GM18873 (cell line): Measurements from ENCODE around the gene OR51B2.
A peak's percentile ranks its signal among the peaks of the same experiment; 100 is the strongest.
"Not testable (repeated sequence)": the region's sequence is repeated elsewhere in the genome, so short reads cannot be mapped to it uniquely, and the experiment has no call there.

Experiments used
- ATAC-seq: cut with Tn5 transposase; IDR thresholded peaks from one replicate; pipeline ENCODE4 v1.9.1; 2021; ENCODE audit warnings: mild to moderate bottlenecking, moderate library complexity, moderate number of reproducible peaks; ENCODE audit not compliant: unreplicated experiment, low FRiP score

The OR51B2 gene, protein sequence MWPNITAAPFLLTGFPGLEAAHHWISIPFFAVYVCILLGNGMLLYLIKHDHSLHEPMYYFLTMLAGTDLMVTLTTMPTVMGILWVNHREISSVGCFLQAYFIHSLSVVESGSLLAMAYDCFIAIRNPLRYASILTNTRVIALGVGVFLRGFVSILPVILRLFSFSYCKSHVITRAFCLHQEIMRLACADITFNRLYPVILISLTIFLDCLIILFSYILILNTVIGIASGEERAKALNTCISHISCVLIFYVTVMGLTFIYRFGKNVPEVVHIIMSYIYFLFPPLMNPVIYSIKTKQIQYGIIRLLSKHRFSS

DNA sequence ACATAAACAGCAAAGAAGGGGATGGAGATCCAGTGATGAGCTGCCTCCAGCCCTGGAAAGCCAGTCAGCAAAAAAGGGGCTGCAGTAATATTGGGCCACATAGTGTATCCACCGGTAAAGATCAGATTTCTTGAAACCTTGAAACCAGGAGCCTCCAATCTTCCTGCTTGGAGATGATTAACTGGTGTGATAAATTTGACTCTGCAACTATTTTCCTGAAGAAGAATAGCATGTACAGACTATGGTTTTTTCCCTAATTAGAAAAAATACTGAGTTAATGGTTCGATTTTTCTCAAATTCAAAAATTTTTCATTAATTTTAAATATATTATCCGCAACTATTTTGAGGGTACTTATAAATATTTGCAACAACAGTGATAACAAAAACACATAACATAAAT lies at the start of gene OR51B2:
Gene OR51B2, minus strand, starts transcription at position 101 of the 400 bp plus-strand sequence. Its CDS starts 0 bp downstream, at position 101.
- no peak for ATAC-seq

DNA sequence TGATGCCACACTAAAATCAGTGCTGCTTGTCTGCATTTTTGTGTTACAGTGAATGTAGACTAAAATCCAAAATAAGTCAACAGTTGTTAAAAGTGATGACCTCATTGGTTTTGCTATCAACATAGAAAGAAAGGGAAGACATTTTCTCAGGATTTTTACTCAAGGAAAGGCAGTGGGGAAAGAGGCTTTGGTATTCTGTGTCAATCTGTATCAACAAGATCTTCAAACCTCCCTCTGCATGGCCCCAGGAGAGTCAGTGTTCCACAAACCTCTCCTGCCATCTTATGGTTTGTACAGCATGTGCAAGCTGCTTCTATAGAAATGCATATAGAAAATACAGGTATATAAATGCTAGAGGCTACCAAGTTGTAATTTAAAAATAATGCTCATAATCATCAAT lies 45.7 kb upstream of the OR51B2 start:
- ATAC-seq: no peak

DNA sequence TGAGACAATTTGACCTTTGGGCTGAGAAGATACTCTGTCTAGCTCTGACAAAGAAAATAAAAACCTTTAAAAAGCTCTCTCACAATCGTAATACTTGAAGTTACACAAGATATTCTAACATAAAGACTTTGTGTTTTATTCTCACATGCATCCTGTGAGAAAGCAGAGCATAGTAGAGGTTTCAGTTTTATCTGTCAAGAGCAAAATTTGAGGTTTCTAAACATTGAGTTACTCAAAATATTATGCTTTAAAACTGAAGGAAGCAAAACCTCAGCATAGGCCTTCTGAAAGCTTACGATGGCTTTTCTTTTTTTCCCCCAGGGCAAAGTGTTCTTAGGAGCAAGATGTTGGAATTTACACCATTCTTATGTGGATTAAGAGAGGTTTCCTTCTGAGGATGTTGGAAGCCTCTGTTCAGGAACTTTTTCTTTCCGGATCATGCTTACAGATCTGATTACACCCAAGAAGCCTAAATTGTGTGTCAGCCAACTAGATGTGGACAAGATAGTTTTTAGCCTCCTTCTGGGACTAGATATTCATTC lies 44.5 kb upstream of the OR51B2 start:
- no peak for ATAC-seq

DNA sequence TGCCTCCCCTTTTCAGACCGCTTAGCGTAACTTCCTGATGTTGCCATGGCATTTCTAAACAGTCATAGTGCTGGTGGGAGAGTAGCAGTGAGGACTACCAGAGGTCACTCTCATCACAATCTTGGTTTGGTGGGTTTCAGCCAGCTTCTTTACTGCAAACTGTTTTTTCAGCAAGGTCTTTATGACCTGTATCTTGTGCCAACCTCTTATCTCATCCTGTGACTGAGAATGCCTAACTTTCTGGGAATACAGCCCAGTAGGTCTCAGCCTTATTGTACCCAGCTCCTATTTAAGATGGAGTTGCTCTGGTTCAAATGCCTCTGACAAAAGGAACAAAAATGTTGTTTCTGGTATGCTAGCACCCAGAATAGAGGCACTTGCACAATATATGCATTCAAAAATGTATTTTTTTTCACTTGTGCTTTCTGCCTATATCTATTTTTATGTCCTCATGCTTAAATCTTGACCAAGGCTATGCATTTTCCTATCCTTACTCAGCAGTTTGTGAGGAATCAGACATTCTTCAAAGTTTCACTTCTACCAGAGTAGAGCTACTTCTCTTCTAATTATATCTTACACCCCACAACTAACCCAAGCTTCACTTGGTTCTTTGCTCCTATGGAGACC lies 43.5 kb upstream of the OR51B2 start:
- ATAC-seq: no peak

DNA sequence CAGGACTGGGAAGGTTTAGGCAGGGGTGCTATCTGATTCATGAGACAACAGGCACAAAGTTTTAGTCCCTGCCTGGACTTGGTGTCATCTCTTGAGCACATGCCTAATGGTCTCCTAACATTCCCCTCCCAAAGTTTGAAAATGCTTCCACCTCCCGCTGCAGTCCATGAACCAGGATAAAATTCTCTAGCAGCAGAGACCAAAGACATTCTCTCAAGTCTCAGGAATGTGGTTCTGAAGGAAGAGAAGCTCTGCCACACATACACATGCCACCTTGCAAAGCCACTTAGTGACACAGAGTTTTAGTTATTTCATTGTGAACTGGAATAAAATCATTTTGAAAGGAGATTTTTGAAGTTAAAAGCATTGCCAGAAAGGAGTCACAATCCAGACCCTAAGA lies 42.8 kb upstream of the OR51B2 start:
- ATAC-seq: no peak

DNA sequence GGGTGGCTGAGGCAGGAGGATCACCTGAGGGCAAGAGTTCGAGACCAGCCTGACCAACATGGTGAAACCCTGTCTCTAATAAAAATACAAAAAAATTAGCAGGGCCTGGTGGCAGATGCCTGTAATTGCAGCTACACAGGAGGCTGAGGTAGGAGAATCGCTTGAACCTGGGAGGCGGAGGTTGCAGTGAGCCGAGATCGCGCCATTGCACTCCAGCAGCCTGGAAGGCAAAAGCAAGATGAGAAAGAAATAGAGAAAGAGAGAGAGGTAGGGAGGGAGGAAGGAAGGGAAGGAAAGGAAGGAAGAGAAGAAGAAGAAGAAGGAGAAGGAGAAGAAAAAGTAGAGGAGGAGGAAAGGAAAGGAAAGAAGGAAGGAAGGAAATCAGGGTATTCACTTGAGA lies 42.3 kb upstream of the OR51B2 start:
- ATAC-seq: not testable (repeated sequence)

DNA sequence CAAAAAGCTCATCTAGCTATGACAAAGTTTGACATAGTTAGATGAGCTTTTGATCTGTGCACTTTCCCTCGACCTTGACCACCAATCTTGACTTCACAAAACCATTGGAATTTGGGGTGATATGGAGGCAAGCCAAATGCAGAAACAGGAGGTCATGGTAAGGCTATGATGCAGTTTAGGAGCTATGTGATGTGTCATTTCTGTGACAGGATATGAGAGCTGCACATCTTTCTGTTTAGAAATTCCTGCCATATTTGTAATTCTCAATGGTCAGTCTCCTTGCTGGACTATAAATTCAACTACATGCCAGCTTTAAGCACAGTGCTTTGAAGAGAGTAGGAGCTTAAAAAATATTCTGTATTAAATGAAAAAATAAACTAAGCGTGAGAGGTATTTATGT lies 40.1 kb upstream of the OR51B2 start:
- ATAC-seq: no peak

DNA sequence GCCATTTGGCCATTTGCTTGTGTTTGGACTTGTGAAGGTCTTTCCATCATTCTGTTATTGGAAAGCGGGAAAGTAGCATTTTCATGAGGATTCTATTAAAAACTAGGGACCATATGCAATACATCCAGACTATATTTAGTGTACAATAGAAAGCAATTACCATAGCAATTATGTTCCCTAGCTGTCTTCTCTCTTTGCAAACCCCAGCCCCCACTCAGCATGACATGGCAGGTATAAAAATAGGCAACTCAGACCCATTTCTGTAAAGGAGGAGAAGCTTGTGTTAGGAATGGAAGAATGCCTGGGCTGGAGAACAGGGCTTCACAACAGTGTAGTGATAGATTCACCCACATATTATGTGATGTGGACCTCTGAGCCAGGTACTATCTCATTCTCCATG lies 39.6 kb upstream of the OR51B2 start:
- ATAC-seq: no peak

DNA sequence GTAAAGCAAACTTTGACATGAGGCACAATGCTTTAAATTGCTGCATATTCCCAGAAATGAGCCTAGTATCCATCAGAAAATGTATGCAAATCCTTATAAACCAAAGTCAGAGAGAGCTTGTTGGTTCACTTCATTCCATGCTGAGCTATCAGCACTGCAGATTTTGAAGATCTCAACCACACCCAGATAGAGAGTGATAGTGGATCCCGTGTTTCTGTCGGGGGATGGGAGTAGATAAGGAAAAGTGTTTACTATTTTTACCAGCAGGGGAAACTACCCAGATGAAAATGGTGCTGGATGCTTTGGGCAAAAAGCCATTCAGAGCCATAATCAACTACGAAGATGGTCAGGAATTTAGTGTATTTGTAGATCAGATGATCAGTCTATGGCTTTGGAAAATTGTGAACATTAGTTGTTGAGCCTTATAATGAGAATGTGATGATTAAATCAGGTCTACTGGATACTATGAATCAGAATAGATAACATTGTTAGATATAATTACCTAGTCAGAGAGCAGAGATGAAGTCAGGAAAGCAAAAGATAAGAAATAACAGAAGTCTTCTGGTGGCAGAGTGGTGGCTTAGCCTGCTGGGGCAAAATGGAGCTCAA lies 38.0 kb upstream of the OR51B2 start:
- no peak for ATAC-seq

DNA sequence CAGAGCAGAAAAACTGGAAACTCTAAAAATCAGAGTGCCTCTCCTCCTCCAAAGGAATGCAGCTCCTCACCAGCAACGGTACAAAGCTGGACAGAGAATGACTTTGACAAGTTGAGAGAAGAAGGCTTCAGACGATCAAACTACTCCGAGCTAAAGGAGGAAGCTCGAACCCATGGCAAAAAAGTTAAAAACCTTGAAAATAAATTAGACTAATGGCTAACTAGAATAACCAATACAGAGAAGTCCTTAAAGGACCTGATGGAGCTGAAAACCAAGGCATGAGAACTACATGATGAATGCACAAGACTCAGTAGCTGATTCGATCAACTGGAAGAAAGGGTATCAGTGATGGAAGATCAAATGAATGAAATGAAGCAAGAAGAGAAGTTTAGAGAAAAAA lies 31.9 kb upstream of the OR51B2 start:
- ATAC-seq: not testable (repeated sequence)

DNA sequence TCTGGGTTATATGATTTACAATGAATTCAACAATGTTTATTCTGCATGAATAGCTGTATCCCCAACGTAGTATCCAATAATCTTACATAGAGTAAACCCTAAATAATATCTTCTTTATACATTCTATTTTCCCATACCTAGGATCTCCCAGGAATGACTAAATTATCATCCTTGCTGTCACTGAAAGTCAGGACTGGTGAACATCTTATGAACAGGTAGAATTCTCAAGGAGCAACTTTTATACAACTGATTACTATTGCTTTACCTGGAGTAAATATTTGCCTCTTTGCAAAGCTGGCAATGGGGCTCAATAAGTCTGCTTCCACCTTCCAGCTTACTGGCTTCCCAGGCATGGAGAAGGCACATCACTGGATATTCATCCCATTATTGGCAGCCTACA lies 27.1 kb upstream of the OR51B2 start, which contains the start of gene OR51B6:
Gene OR51B6, plus strand, starts transcription at position 301 of the 400 bp plus-strand sequence. Its CDS starts 0 bp downstream, at position 301.
- ATAC-seq: no peak

DNA sequence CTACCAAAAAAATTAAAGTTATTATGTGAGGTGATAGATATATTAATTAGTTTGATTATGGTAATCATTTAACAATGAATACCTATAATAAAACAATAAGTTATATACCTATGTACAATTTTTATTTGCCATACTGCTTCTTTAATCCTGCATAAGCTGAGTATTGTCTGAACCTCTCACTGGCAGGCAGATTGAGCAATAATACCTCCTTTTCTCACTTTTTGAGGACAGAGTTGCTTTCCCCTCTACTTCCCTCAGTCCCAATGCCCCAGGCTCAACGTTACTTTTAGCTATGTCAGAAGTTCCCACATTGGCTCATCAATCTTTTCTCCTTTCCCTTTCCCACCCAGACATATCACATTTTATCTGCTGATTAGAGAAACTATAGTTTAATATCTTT lies 25.5 kb upstream of the OR51B2 start:
- ATAC-seq: no peak

DNA sequence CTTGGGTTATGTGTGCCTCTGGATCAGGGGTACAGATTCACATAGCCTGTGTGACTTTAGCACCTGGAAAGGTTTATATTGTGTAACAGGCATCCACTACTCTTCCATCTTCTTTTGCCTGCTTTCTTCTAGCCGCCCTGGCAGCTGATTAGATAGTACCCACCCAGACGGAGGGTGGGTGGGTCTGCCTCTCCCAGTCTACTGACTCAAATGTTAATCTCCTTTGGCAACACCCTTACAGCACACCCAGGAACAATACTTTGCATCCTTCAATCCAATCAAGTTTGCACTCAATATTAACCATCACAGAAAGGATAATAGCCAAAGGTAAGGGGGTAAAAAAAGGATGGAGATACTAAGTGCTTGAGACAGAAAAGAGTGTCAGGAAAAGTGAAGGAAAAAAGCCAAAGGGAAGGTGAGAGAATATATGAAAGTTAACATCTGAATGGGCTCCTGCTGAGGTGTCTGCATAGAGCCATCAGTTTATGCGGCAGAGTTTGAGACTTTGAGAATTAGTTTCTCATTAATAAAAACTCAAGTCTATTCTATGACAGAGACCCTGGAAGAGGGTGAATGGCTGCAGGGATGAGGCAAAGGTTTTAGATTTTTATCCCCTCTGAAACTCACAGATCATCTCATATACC lies 24.6 kb upstream of the OR51B2 start:
- no peak for ATAC-seq

DNA sequence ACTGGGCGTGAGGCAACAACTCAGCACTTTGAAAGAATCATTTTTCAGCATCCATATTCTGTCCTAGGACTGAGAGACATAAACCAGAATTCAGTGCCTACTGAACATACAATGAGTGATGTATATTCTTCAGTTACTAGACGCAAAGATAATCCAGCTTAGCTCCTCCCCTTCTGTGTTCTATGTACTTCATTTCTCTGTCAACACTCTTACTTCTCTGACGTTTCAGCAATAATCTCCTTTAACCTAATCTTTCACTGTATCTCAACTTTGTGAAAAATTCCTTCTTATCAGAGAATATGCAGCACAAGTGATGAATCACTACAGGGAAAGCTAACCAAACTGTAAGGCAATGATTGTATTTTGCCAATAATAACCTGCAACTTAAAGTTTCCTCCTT lies 21.7 kb upstream of the OR51B2 start:
- ATAC-seq: no peak

DNA sequence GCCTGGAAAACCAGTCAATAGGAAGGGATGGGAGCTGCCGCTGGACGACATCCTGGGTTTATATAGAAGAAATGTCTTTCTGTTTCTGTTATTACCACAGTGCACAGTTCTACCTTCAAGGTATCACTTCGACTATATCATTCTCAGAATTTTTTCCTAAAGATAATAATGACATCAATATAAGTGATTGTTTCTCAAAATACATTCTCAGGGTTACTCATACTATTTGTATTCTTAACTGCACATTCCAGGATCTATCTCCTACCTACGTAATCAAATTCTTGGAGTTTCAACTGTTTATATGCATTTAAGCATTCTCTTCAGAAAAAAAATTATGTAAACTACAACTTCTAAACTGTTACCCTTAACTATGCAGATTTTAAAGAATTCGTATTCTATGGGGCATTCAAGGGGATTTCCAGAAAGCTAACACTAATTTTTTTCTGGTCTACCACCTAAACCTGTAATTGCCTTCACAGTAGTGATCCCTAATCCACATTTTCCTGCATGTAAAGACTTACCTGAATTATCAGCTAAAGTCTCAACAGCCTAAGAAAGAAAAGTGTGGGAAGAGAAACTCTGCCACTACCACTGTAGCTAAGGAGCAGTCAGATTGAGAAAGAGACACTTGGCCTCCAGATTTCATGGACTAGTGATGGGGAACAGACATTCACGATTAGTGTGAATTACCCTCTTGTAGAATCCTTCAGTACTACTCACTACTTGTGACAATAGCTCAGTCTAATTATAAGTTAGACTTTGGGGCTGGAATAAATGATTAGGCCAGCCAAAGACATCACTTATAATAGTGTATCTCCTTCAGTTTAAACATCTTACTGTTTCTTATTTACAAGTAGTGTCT lies 19.6 kb upstream of the OR51B2 start, which contains the start of gene OR51B5:
Gene OR51B5, minus strand, starts transcription at position 51 of the 862 bp plus-strand sequence. Its CDS starts 0 bp downstream, at position 51.
- no peak for ATAC-seq

DNA sequence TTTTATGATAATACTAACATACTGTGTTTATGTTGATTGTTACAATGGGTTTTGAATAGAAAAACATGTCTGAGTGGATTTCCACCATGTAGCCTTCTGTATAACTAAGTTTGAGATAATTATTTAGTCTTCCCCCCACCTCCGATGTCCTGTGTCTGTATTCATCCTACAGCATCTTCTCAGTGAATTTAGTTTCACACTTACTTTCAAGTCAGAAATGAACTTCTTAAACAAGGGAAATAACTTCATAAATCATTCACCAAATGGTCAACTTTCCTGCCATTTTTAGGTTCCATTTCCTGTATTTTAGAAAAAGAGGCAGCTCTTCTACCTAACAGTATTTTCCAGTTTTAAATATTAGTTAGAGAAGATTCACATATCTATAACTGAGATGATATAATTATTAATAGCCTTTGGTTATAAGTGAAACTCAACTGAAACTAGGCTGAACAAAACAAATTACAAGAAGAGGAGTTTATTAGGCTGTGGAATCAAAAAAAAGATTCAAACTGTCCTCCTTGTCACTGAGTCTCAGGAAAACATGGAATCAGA lies 15.8 kb upstream of the OR51B2 start:
- ATAC-seq: peak; percentile 76

DNA sequence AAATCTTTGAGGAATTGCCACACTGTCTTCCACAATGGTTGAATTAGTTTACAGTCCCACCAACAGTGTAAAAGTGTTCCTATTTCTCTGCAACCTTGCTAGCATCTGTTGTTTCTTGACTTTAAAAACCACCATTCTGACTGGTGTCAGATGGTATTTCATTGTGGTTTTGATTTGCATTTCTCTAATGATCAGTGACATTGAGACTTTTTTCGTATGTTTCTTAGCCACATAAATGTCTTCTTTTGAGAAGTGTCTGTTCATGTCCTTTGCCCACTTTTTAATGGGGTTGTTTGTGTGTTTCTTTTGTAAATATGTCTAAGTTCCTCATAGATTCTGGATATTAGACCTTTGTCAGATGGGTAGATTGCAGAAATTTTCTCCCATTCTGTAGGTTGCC lies 13.2 kb upstream of the OR51B2 start:
- not testable (repeated sequence) for ATAC-seq

DNA sequence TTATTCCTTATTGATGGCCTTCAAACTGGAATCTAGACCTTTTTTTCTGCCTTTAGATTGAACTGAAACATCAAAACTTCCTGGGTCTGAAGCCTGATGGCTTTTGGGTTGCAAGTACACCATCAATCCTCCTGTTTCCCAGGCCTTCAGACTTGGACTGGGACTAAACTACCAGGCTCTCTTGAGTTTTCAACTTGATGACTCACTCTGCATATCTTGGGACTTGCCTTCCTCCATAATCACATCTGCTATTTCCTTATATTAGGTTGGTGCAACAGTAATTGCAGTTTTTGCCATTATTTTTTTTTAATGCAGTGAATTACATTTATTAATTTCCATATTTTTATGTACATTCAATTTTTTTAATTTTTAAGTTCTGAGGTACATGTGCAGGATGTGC lies 12.2 kb upstream of the OR51B2 start:
- ATAC-seq: no peak

DNA sequence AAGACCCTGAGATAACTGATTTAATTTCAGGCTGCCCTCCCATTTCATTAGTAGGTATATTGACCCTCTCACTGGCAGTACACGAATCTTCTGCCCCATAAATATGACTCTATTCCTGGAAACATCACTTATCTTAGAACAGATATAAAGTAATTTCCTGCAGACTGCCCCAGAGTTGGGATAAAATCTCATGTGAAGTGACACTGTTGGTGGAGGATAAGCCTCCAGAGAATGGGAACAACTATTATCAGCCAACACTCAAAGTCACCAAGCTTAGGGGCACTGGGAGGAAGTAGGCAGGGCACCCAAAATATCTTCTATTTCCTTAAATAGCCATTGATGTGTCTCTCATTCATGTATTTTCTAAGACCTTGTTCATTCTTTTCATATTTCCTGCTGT lies 11.1 kb upstream of the OR51B2 start:
- no peak for ATAC-seq

DNA sequence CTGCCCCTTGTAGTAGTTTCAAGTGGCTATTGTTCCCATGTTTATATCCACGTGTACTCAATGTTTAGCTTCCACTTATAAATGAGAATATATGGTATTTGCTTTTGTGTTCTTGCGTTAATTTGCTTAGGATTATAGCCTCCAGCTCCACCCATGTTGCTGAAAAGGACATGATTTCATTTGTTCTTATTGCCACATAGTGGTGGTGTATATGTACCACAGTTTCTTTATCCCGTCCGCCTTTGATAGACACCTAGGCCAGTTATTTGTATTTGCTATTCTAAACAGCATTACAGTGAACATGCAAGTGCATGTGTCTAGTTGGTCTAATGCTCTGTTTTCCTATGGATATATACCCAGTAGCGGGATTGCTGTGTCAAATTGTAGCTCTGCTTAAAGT lies 6.8 kb downstream of the OR51B2 start:
- no peak for ATAC-seq
